HEK293T (cell line): ENCODE data around the gene KIF1A.

Source experiments
- CTCF ChIA-PET: fragments of 350-600 bp; formaldehyde crosslinking; extraction: SDS; loops from one replicate; lab custom pipeline; 2021; ENCODE audit warnings: antibody characterized with exemption, inconsistent platforms; lab: Yijun Ruan, JAX
- POLR2A ChIA-PET: fragments of 350-600 bp; formaldehyde crosslinking; extraction: SDS; loops from one replicate; lab custom pipeline; 2020; ENCODE audit warnings: antibody characterized with exemption, inconsistent platforms; lab: Yijun Ruan, JAX
- DNase-seq: peaks from one replicate; pipeline ENCODE4 v3.0.0; 2012; ENCODE audit warnings: mixed read lengths; ENCODE audit errors: extremely low spot score
- ARNT ChIP-seq: fragments of 450-650 bp; IDR thresholded peaks from 2 replicates; pipeline ENCODE4 v1.6.1; 2017; ENCODE audit warnings: mild to moderate bottlenecking
- BHLHE40 ChIP-seq: fragments of 450-650 bp; IDR thresholded peaks from 2 replicates; pipeline ENCODE4 v1.6.1; 2016; ENCODE audit warnings: mild to moderate bottlenecking, moderate library complexity, borderline replicate concordance
- CTBP1 ChIP-seq: fragments of 450-650 bp; IDR thresholded peaks from 2 replicates; pipeline ENCODE4 v1.6.1; 2016; ENCODE audit warnings: borderline replicate concordance
- ELF4 ChIP-seq: fragments of 450-650 bp; IDR thresholded peaks from 2 replicates; pipeline ENCODE4 v1.6.1; 2017; ENCODE audit warnings: antibody characterized with exemption
- FOXA1 ChIP-seq: fragments of 450-650 bp; IDR thresholded peaks from 2 replicates; pipeline ENCODE4 v1.6.1; 2016; ENCODE audit warnings: mild to moderate bottlenecking
- FOXK2 ChIP-seq: fragments of 450-650 bp; IDR thresholded peaks from 2 replicates; pipeline ENCODE4 v1.6.1; 2016; ENCODE audit warnings: mild to moderate bottlenecking
- FOXM1 ChIP-seq: fragments of 450-650 bp; IDR thresholded peaks from 2 replicates; pipeline ENCODE4 v1.6.1; 2017; ENCODE audit warnings: mild to moderate bottlenecking, borderline replicate concordance
- HDGF ChIP-seq: fragments of 450-650 bp; IDR thresholded peaks from 2 replicates; pipeline ENCODE4 v1.6.1; 2017; ENCODE audit warnings: antibody characterized with exemption, borderline replicate concordance
- L3MBTL2 ChIP-seq: fragments of 450-650 bp; conservative IDR thresholded peaks from 2 replicates; pipeline ENCODE4 v1.6.1; 2016; ENCODE audit warnings: mild to moderate bottlenecking
- LEF1 ChIP-seq: fragments of 450-650 bp; IDR thresholded peaks from 2 replicates; pipeline ENCODE4 v1.6.1; 2017; ENCODE audit warnings: mild to moderate bottlenecking, borderline replicate concordance
- NFRKB ChIP-seq: fragments of 450-650 bp; IDR thresholded peaks from 2 replicates; pipeline ENCODE4 v1.6.1; 2016; ENCODE audit warnings: mild to moderate bottlenecking, moderate library complexity
- SP1 ChIP-seq: fragments of 450-650 bp; IDR thresholded peaks from 2 replicates; pipeline ENCODE4 v1.6.1; 2017
- SUZ12 ChIP-seq: fragments of 450-650 bp; IDR thresholded peaks from 2 replicates; pipeline ENCODE4 v1.6.1; 2016; ENCODE audit warnings: mild to moderate bottlenecking
- TARDBP ChIP-seq: fragments of 450-650 bp; IDR thresholded peaks from 2 replicates; pipeline ENCODE4 v1.6.1; 2016
- ZNF384 ChIP-seq: fragments of 450-650 bp; IDR thresholded peaks from 2 replicates; pipeline ENCODE4 v1.6.1; 2016
- TF ChIP-seq, protein P1 (sequence below): fragments of 450-650 bp; IDR thresholded peaks from 2 replicates; pipeline ENCODE4 v1.6.1; 2016

KIF1A gene

DNA sequence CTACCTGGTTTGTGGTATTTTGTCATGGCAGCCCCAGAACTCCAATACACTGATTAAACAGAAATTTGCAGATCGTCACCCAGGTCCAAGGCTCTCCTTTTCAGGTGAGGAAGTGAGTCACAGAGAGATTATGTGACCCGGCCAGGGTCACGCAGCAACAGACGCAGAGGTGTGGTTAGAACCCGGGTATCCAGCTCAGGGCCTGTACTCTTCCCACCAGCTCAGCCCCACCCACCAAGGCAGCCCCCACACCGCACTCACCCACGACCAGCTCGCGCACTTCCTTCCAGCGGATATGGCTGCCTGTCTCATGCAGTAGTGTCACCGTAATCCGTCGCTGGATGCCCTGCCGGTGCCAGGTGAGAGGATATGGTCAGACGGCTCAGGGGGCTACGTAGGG lies 80.2 kb downstream of the KIF1A start:
- TF ChIP-seq SUZ12 (no peak), NFRKB (no peak), TARDBP (no peak), SP1 (no peak), HDGF (no peak), ARNT (no peak), FOXA1 (no peak), L3MBTL2 (no peak), CTBP1 (no peak), ZNF384 (no peak), LEF1 (no peak), FOXK2 (no peak)
- TF ChIP-seq, protein P1, sequence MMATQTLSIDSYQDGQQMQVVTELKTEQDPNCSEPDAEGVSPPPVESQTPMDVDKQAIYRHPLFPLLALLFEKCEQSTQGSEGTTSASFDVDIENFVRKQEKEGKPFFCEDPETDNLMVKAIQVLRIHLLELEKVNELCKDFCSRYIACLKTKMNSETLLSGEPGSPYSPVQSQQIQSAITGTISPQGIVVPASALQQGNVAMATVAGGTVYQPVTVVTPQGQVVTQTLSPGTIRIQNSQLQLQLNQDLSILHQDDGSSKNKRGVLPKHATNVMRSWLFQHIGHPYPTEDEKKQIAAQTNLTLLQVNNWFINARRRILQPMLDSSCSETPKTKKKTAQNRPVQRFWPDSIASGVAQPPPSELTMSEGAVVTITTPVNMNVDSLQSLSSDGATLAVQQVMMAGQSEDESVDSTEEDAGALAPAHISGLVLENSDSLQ, result no peak
- ChIA-PET POLR2A (no interaction called here), CTCF (no interaction called here)
- no peak for DNase-seq

DNA sequence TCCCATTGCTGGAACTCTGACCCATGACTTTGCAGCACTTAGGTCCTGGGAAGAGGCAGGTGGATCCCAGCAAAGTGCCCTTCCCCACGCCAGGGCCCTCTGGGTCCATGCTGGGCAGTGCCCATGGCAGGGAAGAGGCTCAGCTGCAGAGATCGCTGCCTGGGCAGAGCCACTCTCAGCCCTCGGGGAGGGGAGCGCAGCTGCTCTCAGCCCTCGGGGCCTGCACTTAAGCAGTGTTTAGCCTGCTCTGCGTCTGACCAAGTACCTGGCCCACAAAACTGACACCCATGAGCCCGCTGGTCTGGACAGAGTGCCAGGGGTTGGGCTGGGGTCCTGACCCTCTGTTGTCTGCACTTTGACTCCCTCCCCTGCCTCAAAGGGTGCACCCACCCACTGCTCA lies 82.1 kb downstream of the KIF1A start:
- TF ChIP-seq FOXK2 (no peak), CTBP1 (no peak), TARDBP (no peak), BHLHE40 (no peak), SUZ12 (no peak), HDGF (no peak), ARNT (no peak), LEF1 (no peak), FOXM1 (no peak), L3MBTL2 (no peak), FOXA1 (no peak), NFRKB (no peak), ZNF384 (no peak), ELF4 (no peak), SP1 (no peak)
- TF ChIP-seq, protein P1, result no peak
- ChIA-PET POLR2A (no interaction called here), CTCF (no interaction called here)
- DNase-seq, result no peak

DNA sequence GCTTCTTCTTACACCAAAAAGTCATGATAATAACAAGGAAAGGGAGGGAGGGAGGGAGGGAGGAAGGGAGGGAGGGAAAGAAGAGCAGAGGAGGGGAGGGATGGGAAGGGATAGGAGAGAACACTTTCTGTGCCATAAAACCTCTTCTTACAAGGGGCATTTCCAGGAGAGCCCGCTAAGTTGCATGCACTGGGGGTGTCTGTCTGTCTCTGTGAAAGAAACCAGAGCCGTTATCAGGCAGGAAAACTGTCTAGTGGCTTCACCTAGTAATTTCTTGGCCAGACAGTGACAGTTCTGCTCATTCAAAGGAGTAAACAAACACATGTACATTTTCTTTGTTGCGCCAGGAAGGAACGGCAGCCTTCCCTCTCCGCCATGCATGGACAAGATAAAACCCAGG lies 82.5 kb downstream of the KIF1A start:
- CTCF ChIA-PET, result no interaction called here
- POLR2A ChIA-PET, result no interaction called here
- TF ChIP-seq L3MBTL2 (no peak), ZNF384 (no peak), FOXK2 (no peak), LEF1 (no peak), SUZ12 (no peak), ARNT (no peak), TARDBP (no peak), BHLHE40 (no peak), ELF4 (no peak), NFRKB (no peak), FOXA1 (no peak)
- DNase-seq, result no peak

DNA sequence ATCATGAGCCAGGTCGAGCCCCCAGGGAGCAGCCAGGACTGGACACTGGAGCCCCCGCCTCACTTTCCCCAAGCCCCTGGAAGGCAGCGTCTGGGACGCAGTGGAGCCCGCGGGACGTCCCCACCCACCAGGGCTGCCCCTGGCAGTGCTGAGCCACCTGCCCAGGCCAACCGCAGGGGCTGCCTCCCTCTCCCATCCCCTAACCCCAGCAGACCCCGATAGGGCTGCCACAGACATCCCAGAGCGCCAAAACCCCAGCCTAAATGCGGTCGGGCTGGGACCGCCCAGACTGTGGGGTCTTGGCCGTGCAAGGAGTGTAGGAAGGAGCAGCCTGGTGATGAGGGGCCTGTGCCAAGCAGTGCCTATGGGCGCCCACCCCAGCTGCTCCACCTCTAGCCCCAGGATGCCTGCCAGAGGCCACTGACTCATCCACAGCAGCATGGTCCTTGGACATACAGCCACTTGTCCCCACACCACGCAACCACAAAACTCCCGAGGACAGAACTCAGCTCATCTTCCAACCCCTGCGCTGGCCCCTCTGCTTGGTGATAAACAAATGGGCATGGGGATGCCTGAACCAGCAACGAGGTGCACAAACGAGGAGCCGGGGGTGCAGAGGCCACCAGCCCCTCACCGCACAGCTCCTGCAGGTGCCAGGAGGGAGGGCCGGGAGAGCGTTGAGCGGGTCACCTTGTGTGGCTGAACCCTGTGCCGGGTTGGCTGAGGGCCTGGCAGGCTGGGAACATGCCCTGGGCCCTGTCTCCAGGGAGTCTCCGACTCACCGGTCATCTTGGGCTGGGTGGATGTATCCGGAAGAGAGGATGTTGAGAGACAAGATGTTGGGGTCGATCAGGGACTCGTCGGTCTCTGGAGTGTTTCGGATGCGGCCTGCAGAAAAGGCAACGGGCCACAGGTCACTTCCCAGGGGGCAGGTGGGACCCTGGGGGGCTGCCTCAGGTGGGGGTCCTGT lies 83.5 kb downstream of the KIF1A start:
- ChIA-PET CTCF (no interaction called here), POLR2A (no interaction called here)
- no peak for DNase-seq
- TF ChIP-seq ELF4, result no peak
- TF ChIP-seq FOXK2, result no peak
- TF ChIP-seq ZNF384, result no peak
- TF ChIP-seq ARNT, result no peak
- TF ChIP-seq L3MBTL2, result no peak
- TF ChIP-seq FOXM1, result no peak
- TF ChIP-seq LEF1, result no peak
- no peak for TF ChIP-seq NFRKB
- no peak for TF ChIP-seq TARDBP
- no peak for TF ChIP-seq BHLHE40
- TF ChIP-seq HDGF, result no peak
- no peak for TF ChIP-seq CTBP1
- TF ChIP-seq SP1, result no peak
- no peak for TF ChIP-seq FOXA1
- TF ChIP-seq, protein P1, result no peak
- TF ChIP-seq SUZ12, result no peak

DNA sequence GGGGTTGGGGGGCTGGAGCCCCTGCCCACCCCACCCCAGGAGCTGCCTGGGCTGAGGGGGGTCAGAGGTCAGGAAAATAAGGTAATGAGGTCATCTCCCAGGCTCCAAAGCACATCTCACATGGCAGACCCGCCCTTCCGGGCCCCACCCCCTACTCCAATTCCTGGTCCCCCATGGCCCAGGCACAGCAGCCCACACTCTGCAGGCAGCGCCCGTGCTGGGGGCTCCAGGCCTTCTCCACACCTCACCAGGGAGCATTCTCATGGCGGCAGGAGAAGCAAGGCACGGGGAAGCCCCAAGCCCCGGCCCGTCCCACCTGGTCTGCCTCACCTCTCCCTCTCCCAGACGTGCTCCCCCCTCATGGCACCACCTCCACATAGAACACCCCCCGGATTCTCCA lies 84.5 kb downstream of the KIF1A start:
- ChIA-PET POLR2A (no interaction called here), CTCF (no interaction called here)
- no peak for TF ChIP-seq SP1
- no peak for TF ChIP-seq L3MBTL2
- TF ChIP-seq ARNT, result no peak
- no peak for TF ChIP-seq LEF1
- TF ChIP-seq SUZ12, result no peak
- no peak for TF ChIP-seq FOXA1
- no peak for TF ChIP-seq CTBP1
- TF ChIP-seq FOXM1, result no peak
- no peak for TF ChIP-seq ELF4
- no peak for TF ChIP-seq HDGF
- no peak for TF ChIP-seq NFRKB
- TF ChIP-seq, protein P1, result no peak
- no peak for TF ChIP-seq BHLHE40
- no peak for TF ChIP-seq ZNF384
- no peak for TF ChIP-seq FOXK2
- no peak for TF ChIP-seq TARDBP

More for the DNA sequence above, 84.5 kb downstream of the KIF1A start:
- DNase-seq, result no peak
